H54 (cell line): ENCODE measurements around the gene CASR.
"Not testable (repeated sequence)": the region's sequence is repeated elsewhere in the genome, so short reads cannot be mapped to it uniquely, and the experiment has no call there.

Experiments
- DNase-seq: peaks from one replicate; pipeline ENCODE4 v3.0.0; 2011; ENCODE audit warnings: low spot score, mixed read lengths; ENCODE audit not compliant: insufficient read length
- FAIRE-seq: peaks from 3 replicates; lab custom pipeline; 2011; peaks lifted over from hg19 to GRCh38; lab: Jason Lieb, UNC
- POLR2A ChIP-seq: IDR thresholded peaks from 2 replicates; pipeline ENCODE4 v1.6.1; 2011; ENCODE audit warnings: low read depth, mild to moderate bottlenecking, low read length

CASR gene

GRCh38 chr3:122190525-122190924 is 7.1 kb downstream of the CASR start:
- no peak for DNase-seq
- FAIRE-seq, result no peak
- TF ChIP-seq POLR2A, result no peak

GRCh38 chr3:122198966-122199365 is 15.5 kb downstream of the CASR start:
- FAIRE-seq, result no peak
- DNase-seq, result no peak
- TF ChIP-seq POLR2A, result no peak

- FAIRE-seq (no peak), DNase-seq (no peak)
- TF ChIP-seq POLR2A, result no peak
Measured at GRCh38 chr3:122199552-122199951, 16.1 kb downstream of the CASR start.

- no peak for TF ChIP-seq POLR2A
- DNase-seq (no peak), FAIRE-seq (no peak)
Measured at GRCh38 chr3:122200661-122201060, 17.2 kb downstream of the CASR start.

GRCh38 chr3:122201476-122201875 is 18.0 kb downstream of the CASR start:
- not testable (repeated sequence) for DNase-seq, FAIRE-seq

GRCh38 chr3:122208579-122208978 is 25.1 kb downstream of the CASR start:
- no peak for DNase-seq
- no peak for TF ChIP-seq POLR2A
- FAIRE-seq, result no peak

GRCh38 chr3:122213650-122214049 is 30.2 kb downstream of the CASR start:
- no peak for TF ChIP-seq POLR2A
- DNase-seq, result no peak
- FAIRE-seq, result no peak

- no peak for DNase-seq
- TF ChIP-seq POLR2A, result no peak
- FAIRE-seq, result no peak
Measured at GRCh38 chr3:122214711-122215110, 31.2 kb downstream of the CASR start.

GRCh38 chr3:122215592-122216298 is 32.3 kb downstream of the CASR start:
- no peak for DNase-seq
- no peak for FAIRE-seq
- TF ChIP-seq POLR2A, result no peak

- no peak for FAIRE-seq
- no peak for TF ChIP-seq POLR2A
- DNase-seq, result no peak
Measured at GRCh38 chr3:122217901-122218300, 34.4 kb downstream of the CASR start.

GRCh38 chr3:122219242-122219872 is 35.9 kb downstream of the CASR start:
- FAIRE-seq, result no peak
- no peak for DNase-seq
- TF ChIP-seq POLR2A, result no peak

GRCh38 chr3:122227036-122227781 is 43.7 kb downstream of the CASR start:
- no peak for FAIRE-seq
- no peak for TF ChIP-seq POLR2A
- no peak for DNase-seq

- no peak for TF ChIP-seq POLR2A
- DNase-seq (no peak), FAIRE-seq (no peak)
Measured at GRCh38 chr3:122230174-122230573, 46.7 kb downstream of the CASR start.

GRCh38 chr3:122231465-122232157 is 48.1 kb downstream of the CASR start:
- no peak for TF ChIP-seq POLR2A
- FAIRE-seq (no peak), DNase-seq (no peak)

GRCh38 chr3:122232485-122232884 is 49.0 kb downstream of the CASR start:
- no peak for FAIRE-seq
- DNase-seq, result no peak
- TF ChIP-seq POLR2A, result no peak
